ENCODE measurements around the gene CACNA1H. TPM values are rescaled to one million over a fixed set of nuclear protein-coding genes. Genes with fewer than 3 reads are reported as not detected.

Gene CACNA1H
- total RNA-seq, 1 experiment from 2014 or later = 24.3 TPM

DNA sequence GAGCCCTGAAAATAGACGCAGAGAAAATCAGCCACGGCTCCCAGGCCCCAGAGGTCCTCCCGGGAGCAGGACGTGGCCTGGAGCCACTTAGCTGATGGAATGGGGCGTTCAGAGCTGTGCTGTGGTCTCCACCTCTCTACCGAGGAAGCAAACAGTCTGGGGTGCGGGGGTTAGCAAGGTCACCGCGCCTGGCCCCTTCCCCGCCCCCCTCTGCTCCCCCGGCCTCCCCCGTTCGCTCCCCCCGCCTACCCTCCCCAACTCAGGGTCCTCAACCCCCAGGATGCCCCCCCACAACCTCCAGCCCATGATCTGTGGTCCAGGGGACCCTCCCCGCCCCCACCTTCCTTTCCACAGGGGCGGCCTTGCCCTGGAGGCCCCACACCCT lies 36.2 kb upstream of the CACNA1H start:
- H3K9me2 ChIP-seq (ENCODE audit: insufficient read depth) = no peaks in the 10 kb centered on the region
- no peak overlapping the region for H3K27ac ChIP-seq (ENCODE audit: low read depth, low read length)
- ATAC-seq = no peak
- no peaks in the 10 kb centered on the region for H3K79me2 ChIP-seq (ENCODE audit: insufficient read depth, low read length)
- H3K27me3 ChIP-seq (ENCODE audit: insufficient read depth, low read length) = no peaks in the 10 kb centered on the region
- RAD21 ChIA-PET (ENCODE audit: low non-redundant PET in 1 of 2, low total read pairs in 2 of 2, uncharacterized antibody in 2 of 2, unreplicated experiment in 2 of 2) = no interaction called here
- POLR2A ChIA-PET = no interaction called here
- DNase-seq (ENCODE audit: low read depth, low spot score) = no peak
- no TSS peak for BruUV-seq (replicated peaks)
- no peaks in the 10 kb centered on the region for H3K9me3 ChIP-seq (ENCODE audit: control insufficient read depth in 1 of 2, insufficient read depth in 1 of 2, low read depth in 1 of 2, low read length in 2 of 2)
- intact Hi-C loops (cut with micrococcal nuclease) = no loop called here
- no peak overlapping the region for H3K4me2 ChIP-seq (ENCODE audit: low read length)
- no peak overlapping the region for H3K9ac ChIP-seq (ENCODE audit: low read length)
- H2AFZ ChIP-seq (ENCODE audit: low read depth, low read length, poor library complexity, severe bottlenecking) = no peak overlapping the region
- H4K20me1 ChIP-seq (ENCODE audit: insufficient read depth) = no peaks in the 10 kb centered on the region
- no peaks in the 10 kb centered on the region for H3K36me3 ChIP-seq (ENCODE audit: control insufficient read depth in 1 of 2, insufficient read depth in 2 of 2, low read length in 2 of 2)
- no peak overlapping the region for H3K4me3 ChIP-seq (replicated peaks in 1 of 2; ENCODE audit: low read depth in 1 of 2, low read length in 2 of 2)
- CTCF ChIA-PET = no interaction called here
- H3K4me1 ChIP-seq (ENCODE audit: control insufficient read depth in 1 of 2, insufficient read depth in 2 of 2, low read length in 2 of 2) = no peaks in the 10 kb centered on the region
- TF ChIP-seq SP1 (IDR thresholded peaks at IDR 0.05; ENCODE audit: low read depth) = no peak
- TF ChIP-seq, protein P1, sequence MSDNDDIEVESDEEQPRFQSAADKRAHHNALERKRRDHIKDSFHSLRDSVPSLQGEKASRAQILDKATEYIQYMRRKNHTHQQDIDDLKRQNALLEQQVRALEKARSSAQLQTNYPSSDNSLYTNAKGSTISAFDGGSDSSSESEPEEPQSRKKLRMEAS (IDR thresholded peaks at IDR 0.05) = no peak
- no peak for TF ChIP-seq RAD21 (IDR thresholded peaks at IDR 0.05; ENCODE audit: low read depth)

DNA sequence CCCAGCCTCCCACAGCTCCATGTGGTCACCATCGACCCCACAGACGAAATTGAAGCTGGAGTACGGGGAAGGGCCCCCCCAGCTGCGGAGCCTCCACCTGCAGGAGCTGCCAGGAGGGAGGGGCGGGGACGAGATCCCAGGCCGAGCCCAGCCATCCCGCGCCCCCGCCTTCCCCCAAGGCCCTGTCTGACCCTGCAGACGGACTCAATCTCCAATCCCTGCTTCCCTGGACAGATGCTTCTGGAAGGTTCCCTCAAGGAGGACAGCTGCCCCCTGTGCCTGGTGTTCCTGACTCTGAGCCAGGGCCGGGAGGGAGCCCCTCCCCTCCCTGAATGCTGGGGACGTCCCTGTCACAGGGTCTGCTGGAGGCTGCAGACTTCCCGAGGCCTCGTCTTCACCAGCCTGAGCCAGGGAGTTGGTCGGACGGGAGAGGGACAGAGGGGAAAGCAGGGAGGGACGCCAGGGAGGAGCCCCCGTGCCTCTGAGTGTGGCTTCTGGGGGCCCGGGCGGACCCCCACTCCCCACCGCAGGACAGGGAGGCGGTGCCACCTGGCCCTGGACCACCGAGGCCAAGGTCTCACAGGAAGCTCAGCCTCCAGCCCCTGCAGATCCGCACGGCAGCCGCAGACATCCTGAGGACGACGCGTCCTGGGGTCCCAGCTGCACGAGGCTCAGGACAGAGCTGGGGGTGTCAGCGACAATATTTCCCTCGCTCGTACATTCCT lies 35.6 kb upstream of the CACNA1H start:
- RAD21 ChIA-PET (ENCODE audit: low non-redundant PET in 1 of 2, low total read pairs in 2 of 2, uncharacterized antibody in 2 of 2, unreplicated experiment in 2 of 2) = no interaction called here
- H3K27me3 ChIP-seq (ENCODE audit: insufficient read depth, low read length) = no peaks in the 10 kb centered on the region
- no peaks in the 10 kb centered on the region for H3K36me3 ChIP-seq (ENCODE audit: control insufficient read depth in 1 of 2, insufficient read depth in 2 of 2, low read length in 2 of 2)
- intact Hi-C loops (cut with micrococcal nuclease) = no loop called here
- H3K4me3 ChIP-seq (replicated peaks in 1 of 2; ENCODE audit: low read depth in 1 of 2, low read length in 2 of 2) = no peak overlapping the region
- POLR2A ChIA-PET = no interaction called here
- H3K4me2 ChIP-seq (ENCODE audit: low read length) = no peak overlapping the region
- CTCF ChIA-PET = no interaction called here
- no peak overlapping the region for H3K9ac ChIP-seq (ENCODE audit: low read length)
- no peak for DNase-seq (ENCODE audit: low read depth, low spot score)
- no peaks in the 10 kb centered on the region for H3K9me3 ChIP-seq (ENCODE audit: control insufficient read depth in 1 of 2, insufficient read depth in 1 of 2, low read depth in 1 of 2, low read length in 2 of 2)
- no peak overlapping the region for H3K27ac ChIP-seq (ENCODE audit: low read depth, low read length)
- no peaks in the 10 kb centered on the region for H3K9me2 ChIP-seq (ENCODE audit: insufficient read depth)
- ATAC-seq = no peak
- no peaks in the 10 kb centered on the region for H3K79me2 ChIP-seq (ENCODE audit: insufficient read depth, low read length)
- no peak overlapping the region for H2AFZ ChIP-seq (ENCODE audit: low read depth, low read length, poor library complexity, severe bottlenecking)
- no peaks in the 10 kb centered on the region for H4K20me1 ChIP-seq (ENCODE audit: insufficient read depth)
- BruUV-seq (replicated peaks) = no TSS peak
- H3K4me1 ChIP-seq (ENCODE audit: control insufficient read depth in 1 of 2, insufficient read depth in 2 of 2, low read length in 2 of 2) = no peaks in the 10 kb centered on the region
- no peak for TF ChIP-seq EZH2phosphoT487 (IDR thresholded peaks at IDR 0.05; ENCODE audit: borderline replicate concordance)
- TF ChIP-seq FOSL1 (IDR thresholded peaks at IDR 0.05; ENCODE audit: low read depth) = no peak
- TF ChIP-seq TCF7L2 (IDR thresholded peaks at IDR 0.05; ENCODE audit: borderline replicate concordance, extremely low read depth, insufficient read depth, insufficient read length) = no peak
- no peak for TF ChIP-seq CEBPB (IDR thresholded peaks at IDR 0.05; ENCODE audit: low read depth)
- TF ChIP-seq ZFX (IDR thresholded peaks at IDR 0.05) = no peak
- no peak for TF ChIP-seq EZH2 (IDR thresholded peaks at IDR 0.05)
- no peak for TF ChIP-seq JUND (IDR thresholded peaks at IDR 0.05)
- TF ChIP-seq, protein P2, sequence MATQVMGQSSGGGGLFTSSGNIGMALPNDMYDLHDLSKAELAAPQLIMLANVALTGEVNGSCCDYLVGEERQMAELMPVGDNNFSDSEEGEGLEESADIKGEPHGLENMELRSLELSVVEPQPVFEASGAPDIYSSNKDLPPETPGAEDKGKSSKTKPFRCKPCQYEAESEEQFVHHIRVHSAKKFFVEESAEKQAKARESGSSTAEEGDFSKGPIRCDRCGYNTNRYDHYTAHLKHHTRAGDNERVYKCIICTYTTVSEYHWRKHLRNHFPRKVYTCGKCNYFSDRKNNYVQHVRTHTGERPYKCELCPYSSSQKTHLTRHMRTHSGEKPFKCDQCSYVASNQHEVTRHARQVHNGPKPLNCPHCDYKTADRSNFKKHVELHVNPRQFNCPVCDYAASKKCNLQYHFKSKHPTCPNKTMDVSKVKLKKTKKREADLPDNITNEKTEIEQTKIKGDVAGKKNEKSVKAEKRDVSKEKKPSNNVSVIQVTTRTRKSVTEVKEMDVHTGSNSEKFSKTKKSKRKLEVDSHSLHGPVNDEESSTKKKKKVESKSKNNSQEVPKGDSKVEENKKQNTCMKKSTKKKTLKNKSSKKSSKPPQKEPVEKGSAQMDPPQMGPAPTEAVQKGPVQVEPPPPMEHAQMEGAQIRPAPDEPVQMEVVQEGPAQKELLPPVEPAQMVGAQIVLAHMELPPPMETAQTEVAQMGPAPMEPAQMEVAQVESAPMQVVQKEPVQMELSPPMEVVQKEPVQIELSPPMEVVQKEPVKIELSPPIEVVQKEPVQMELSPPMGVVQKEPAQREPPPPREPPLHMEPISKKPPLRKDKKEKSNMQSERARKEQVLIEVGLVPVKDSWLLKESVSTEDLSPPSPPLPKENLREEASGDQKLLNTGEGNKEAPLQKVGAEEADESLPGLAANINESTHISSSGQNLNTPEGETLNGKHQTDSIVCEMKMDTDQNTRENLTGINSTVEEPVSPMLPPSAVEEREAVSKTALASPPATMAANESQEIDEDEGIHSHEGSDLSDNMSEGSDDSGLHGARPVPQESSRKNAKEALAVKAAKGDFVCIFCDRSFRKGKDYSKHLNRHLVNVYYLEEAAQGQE (IDR thresholded peaks at IDR 0.05; ENCODE audit: low read depth) = no peak
- TF ChIP-seq POLR2AphosphoS5 (IDR thresholded peaks at IDR 0.05; ENCODE audit: low read depth, low read length) = no peak
- no peak for TF ChIP-seq ZNF274 (IDR thresholded peaks at IDR 0.05; ENCODE audit: low read depth, low read length)
- no peak for TF ChIP-seq CBX3 (IDR thresholded peaks at IDR 0.05; ENCODE audit: low read depth)
- no peak for TF ChIP-seq EGR1 (IDR thresholded peaks at IDR 0.05; ENCODE audit: low read depth)
- TF ChIP-seq, protein P3, sequence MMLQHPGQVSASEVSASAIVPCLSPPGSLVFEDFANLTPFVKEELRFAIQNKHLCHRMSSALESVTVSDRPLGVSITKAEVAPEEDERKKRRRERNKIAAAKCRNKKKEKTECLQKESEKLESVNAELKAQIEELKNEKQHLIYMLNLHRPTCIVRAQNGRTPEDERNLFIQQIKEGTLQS (IDR thresholded peaks at IDR 0.05) = no peak
- TF ChIP-seq SP1 (IDR thresholded peaks at IDR 0.05; ENCODE audit: low read depth) = no peak
